Right kidney (tissue), 9 donors: Measurements from ENCODE around the gene HTD2.
"Not testable (repeated sequence)": the region's sequence is repeated elsewhere in the genome, so short reads cannot be mapped to it uniquely, and the experiment has no call there.

Experiments
- DNase-seq: peaks from one replicate; pipeline ENCODE4 v3.0.0-alpha.2; 2016
- long read RNA-seq, 8 donors: transcript quantifications; one replicate each; lab custom pipeline, GENCODE V29; 2026

HTD2 gene
- long read RNA-seq, donor 1, transcript HTD2-201 (5 exons, 1,508 nt), result major isoform, 5 of 5 reads
- long read RNA-seq, donor 1, partial matches to known transcripts, result 0 of 5 reads
- long read RNA-seq, donor 1, other reads (novel, unspliced or antisense), result 0 of 5 reads
- long read RNA-seq, donor 2, partial matches to known transcripts, result 0 of 4 reads
- long read RNA-seq, donor 2, other reads (novel, unspliced or antisense), result 0 of 4 reads
- long read RNA-seq, donor 3, transcript HTD2-201 (5 exons, 1,508 nt), result major isoform, 5 of 8 reads
- long read RNA-seq, donor 3, partial matches to known transcripts, result 0 of 8 reads
- long read RNA-seq, donor 3, other reads (novel, unspliced or antisense), result 0 of 8 reads
- long read RNA-seq, donor 4, transcript HTD2-201 (5 exons, 1,508 nt), result major isoform, 6 of 7 reads
- long read RNA-seq, donor 4, partial matches to known transcripts, result 0 of 7 reads
- long read RNA-seq, donor 4, other reads (novel, unspliced or antisense), result 0 of 7 reads
- long read RNA-seq, donor 5, transcript HTD2-201 (5 exons, 1,508 nt), result major isoform, 5 of 9 reads
- long read RNA-seq, donor 5, partial matches to known transcripts, result 0 of 9 reads
- long read RNA-seq, donor 5, other reads (novel, unspliced or antisense), result 0 of 9 reads
- long read RNA-seq, donor 6, partial matches to known transcripts, result 0 of 3 reads
- long read RNA-seq, donor 6, other reads (novel, unspliced or antisense), result 0 of 3 reads
- long read RNA-seq, donor 7, transcript HTD2-206 (5 exons, 1,378 nt), result major isoform, 5 of 9 reads
- long read RNA-seq, donor 7, partial matches to known transcripts, result 0 of 9 reads
- long read RNA-seq, donor 7, other reads (novel, unspliced or antisense), result 0 of 9 reads
- long read RNA-seq, donor 8, transcript HTD2-201 (5 exons, 1,508 nt), result major isoform, 6 of 6 reads
- long read RNA-seq, donor 8, partial matches to known transcripts, result 0 of 6 reads
- long read RNA-seq, donor 8, other reads (novel, unspliced or antisense), result 0 of 6 reads

GRCh38 chr3:58305882-58306711 is at the start of gene HTD2, which contains the start of gene RPP14:
Gene HTD2 (plus strand): TSS chr3:58306520. CDS start chr3:58317614, 11,094 bp downstream.
Gene RPP14 (plus strand): TSS chr3:58306245. CDS start chr3:58310330, 4,085 bp downstream.
- DNase-seq, result peak; percentile 100

GRCh38 chr3:58258392-58259055 is 47.8 kb upstream of the HTD2 start:
- DNase-seq, result no peak

- DNase-seq, result no peak
Measured at GRCh38 chr3:58260261-58260731, 46.0 kb upstream of the HTD2 start.

GRCh38 chr3:58260733-58261132 is 45.6 kb upstream of the HTD2 start:
- DNase-seq, result no peak

GRCh38 chr3:58261954-58262666 is 44.2 kb upstream of the HTD2 start:
- no peak for DNase-seq

GRCh38 chr3:58266577-58266976 is 39.7 kb upstream of the HTD2 start:
- DNase-seq, result no peak

- not testable (repeated sequence) for DNase-seq
Measured at GRCh38 chr3:58267543-58267942, 38.8 kb upstream of the HTD2 start.

- no peak for DNase-seq
Measured at GRCh38 chr3:58269356-58269755, 37.0 kb upstream of the HTD2 start.

- no peak for DNase-seq
Measured at GRCh38 chr3:58270485-58270884, 35.8 kb upstream of the HTD2 start.

DNA sequence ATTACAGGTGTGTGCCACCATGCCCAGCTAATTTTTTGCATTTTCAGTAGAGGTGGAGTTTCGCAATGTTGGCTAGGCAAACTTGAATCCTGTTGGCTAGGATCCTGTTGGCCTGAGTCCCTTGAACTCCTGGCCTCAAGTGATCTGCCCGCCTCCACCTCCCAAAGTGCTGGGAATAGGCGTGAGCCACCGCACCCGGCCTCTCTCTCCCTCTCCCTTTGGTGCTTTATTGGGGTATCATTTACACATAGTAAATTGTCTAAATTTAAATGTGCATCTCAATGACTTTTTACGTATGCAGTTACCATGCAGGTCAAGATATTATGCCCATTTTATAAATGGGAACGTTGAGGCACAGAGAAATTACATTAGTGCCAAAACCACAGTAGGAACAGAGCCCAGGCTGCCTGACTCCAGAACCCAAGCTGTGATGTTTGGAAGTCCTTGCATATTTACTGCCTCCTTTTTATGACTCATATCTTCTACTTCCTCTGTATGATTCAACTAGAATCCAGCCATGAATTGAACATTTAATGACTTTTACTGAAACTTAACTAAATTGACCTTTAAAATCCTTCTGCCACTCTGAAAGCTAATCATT is 34.3 kb upstream of the HTD2 start:
- DNase-seq, result no peak

GRCh38 chr3:58272891-58273290 is 33.4 kb upstream of the HTD2 start:
- no peak for DNase-seq

GRCh38 chr3:58273362-58273761 is 33.0 kb upstream of the HTD2 start:
- not testable (repeated sequence) for DNase-seq

GRCh38 chr3:58274027-58274614 is 32.2 kb upstream of the HTD2 start:
- no peak for DNase-seq

DNA sequence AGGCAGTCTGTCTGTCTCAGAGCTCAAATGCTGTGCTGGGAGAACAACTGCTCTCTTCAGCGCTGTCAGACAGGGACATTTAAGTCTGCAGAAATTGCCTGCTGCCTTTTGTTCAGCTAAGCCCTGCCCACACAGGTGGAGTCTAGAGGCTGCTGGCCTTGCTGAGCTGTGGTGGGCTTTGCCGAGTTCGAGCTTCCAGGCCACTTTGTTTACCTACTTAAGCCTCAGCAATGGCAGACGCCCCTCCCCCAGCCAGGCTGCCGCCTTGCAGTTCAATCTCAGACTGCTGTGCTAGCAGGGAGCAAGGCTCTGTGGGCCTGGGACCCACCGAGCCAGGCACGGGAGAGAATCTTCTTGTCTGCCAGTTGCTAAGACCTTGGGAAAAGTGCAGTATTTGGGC is 25.3 kb upstream of the HTD2 start:
- no peak for DNase-seq

GRCh38 chr3:58285334-58285733 is 21.0 kb upstream of the HTD2 start:
- no peak for DNase-seq

- DNase-seq, result no peak
Measured at GRCh38 chr3:58287354-58287753, 19.0 kb upstream of the HTD2 start.

- DNase-seq, result no peak
Measured at GRCh38 chr3:58288011-58288728, 18.1 kb upstream of the HTD2 start.

- DNase-seq, result not testable (repeated sequence)
Measured at GRCh38 chr3:58288964-58289613, 17.2 kb upstream of the HTD2 start.

GRCh38 chr3:58290446-58290845 is 15.9 kb upstream of the HTD2 start:
- not testable (repeated sequence) for DNase-seq
